ENCODE results near the gene UPF3B.
"Not testable (repeated sequence)": the region's sequence is repeated elsewhere in the genome, so short reads cannot be mapped to it uniquely, and the experiment has no call there.

The UPF3B gene

DNA sequence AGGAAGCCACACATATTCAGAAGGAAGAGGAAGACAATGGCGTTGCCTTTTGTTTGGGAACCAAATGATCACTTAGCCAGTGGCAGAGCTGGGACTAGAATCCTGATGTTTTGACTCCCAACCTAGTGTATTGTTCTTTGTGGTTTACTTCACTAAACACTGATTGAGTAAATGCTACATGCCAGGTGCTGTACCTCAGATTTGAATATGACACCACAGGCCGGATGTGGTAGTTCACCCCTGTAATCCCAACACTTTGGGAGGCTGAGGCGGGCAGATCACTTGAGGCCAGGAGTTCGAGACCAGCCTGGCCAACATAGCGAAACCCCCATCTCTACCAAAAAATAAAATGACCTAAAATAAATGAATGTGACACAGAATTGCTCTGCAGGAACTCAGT is 27.3 kb upstream of the UPF3B start:
- H3K9ac ChIP-seq (ENCODE audit: low read length), result no peak overlapping the region
- H3K9me3 ChIP-seq (ENCODE audit: control insufficient read depth, low read length), result no peaks in the 10 kb centered on the region

DNA sequence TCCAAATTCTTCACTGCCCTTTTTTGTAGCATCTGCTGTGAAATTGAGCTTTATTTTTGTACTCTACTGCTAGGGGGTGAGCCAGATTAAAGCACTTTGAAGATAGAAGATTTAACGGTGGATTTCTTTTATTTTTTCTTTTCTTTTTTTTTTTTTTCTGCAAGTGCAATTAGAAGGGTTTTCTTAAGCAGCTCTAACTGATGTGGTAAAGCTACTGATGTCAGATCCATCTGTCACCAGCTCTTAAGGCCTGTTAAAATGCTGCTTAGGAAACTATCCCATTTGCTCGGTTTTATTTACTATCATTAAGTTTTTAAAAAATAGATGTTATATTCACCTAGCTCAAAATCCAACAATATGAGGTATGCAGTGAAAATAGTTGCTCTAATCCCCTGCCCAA is 26.0 kb upstream of the UPF3B start:
- Histone ChIP-seq H3K9me3 (ENCODE audit: control insufficient read depth, low read length) (no peaks in the 10 kb centered on the region), H3K4me1 (ENCODE audit: control insufficient read depth, insufficient read depth, low read length) (no peaks in the 10 kb centered on the region), H3K27me3 (replicated peaks; ENCODE audit: control insufficient read depth, insufficient read depth, low read length) (no peaks in the 10 kb centered on the region), H3K36me3 (ENCODE audit: control insufficient read depth, insufficient read depth, low read length, severe bottlenecking) (peaks cover 21% of the 10 kb centered on the region), H3K4me3 (ENCODE audit: low read length) (no peak overlapping the region), H3K9ac (ENCODE audit: low read length) (no peak overlapping the region)
- no peak for DNase-seq (ENCODE audit: low read depth)

More for the DNA sequence above, 27.3 kb upstream of the UPF3B start:
- H3K4me1 ChIP-seq (ENCODE audit: control insufficient read depth, insufficient read depth, low read length), result no peaks in the 10 kb centered on the region
- peaks cover 21% of the 10 kb centered on the region for H3K36me3 ChIP-seq (ENCODE audit: control insufficient read depth, insufficient read depth, low read length, severe bottlenecking)
- H3K27me3 ChIP-seq (replicated peaks; ENCODE audit: control insufficient read depth, insufficient read depth, low read length), result no peaks in the 10 kb centered on the region
- no peak for DNase-seq (ENCODE audit: low read depth)
- no peak overlapping the region for H3K4me3 ChIP-seq (ENCODE audit: low read length)

DNA sequence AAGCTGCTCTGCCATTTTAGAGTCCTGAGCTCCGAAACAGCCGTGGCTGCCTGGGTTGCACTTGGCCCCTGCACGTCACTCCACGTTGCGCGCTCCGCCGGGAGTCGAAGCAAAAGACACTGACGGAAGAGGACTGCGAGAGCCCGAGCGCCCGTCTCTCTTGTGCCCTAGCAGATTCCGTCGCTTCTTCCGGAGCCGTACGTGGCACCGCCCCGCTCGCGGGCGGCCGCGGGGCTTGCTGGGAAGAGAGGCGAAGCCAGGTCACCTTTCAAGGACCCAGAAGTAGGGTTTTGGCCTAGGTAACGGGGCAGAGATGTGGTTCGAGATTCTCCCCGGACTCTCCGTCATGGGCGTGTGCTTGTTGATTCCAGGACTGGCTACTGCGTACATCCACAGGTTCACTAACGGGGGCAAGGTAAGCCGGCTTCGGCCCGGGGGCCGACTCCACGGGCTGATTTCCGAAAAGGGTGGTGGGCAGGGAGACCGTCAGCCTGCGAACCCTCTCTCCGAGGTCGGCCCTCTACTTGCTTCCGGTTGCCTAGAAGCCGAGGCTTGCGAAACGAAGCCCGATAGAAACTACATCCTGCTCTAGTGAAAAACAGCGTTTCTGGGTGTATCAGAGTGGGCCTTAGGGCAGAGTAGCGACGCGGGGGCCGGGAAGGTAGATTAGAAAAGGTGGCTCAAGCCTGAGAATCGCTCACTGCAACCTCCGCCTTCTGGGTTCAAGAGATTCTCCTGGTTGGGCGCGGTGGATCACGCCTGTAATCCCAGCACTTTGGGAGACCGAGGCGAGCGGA is 19.0 kb upstream of the UPF3B start, which contains the start of the genes NDUFA1 and RNF113A:
TSS of gene NDUFA1 (plus strand) at position 234 of the 797 bp plus-strand sequence. CDS start at position 314, 80 bp downstream.
TSS of gene RNF113A (minus strand) at position 135 of the 797 bp plus-strand sequence. CDS start at position 15, 120 bp downstream.
- Histone ChIP-seq H3K27me3 (replicated peaks; ENCODE audit: control insufficient read depth, insufficient read depth, low read length) (no peaks in the 10 kb centered on the region), H3K4me3 (ENCODE audit: low read length) (peak within 1 kb of the TSS; percentile 92), H3K4me1 (ENCODE audit: control insufficient read depth, insufficient read depth, low read length) (peaks cover 9% of the 10 kb centered on the region), H3K36me3 (ENCODE audit: control insufficient read depth, insufficient read depth, low read length, severe bottlenecking) (peaks cover 14% of the 10 kb centered on the region), H3K9me3 (ENCODE audit: control insufficient read depth, low read length) (no peaks in the 10 kb centered on the region), H3K9ac (ENCODE audit: low read length) (peak within 1 kb of the TSS; percentile 98)
- peak; percentile 86 for DNase-seq (ENCODE audit: low read depth)

DNA sequence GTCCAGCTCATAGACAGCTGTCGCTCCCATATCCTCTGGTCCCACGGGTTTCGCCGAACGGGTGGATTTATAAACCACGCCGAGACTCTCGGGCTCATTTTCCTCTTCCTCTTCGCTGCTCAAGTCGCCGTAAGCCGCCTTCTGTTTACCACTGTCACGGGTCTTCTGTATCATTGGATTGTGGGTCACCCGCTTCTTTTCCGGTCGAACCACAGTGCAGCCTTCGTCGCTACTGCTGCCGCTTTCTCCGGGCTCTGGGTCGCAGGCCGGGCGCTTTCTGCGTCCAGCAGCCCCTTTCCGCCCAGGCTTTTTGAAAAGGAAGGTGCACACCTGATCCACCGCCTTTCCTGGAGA is 18.5 kb upstream of the UPF3B start:
- Histone ChIP-seq H3K9ac (ENCODE audit: low read length) (peak overlapping the region; percentile 98), H3K27me3 (replicated peaks; ENCODE audit: control insufficient read depth, insufficient read depth, low read length) (no peaks in the 10 kb centered on the region), H3K9me3 (ENCODE audit: control insufficient read depth, low read length) (no peaks in the 10 kb centered on the region), H3K4me1 (ENCODE audit: control insufficient read depth, insufficient read depth, low read length) (peaks cover 9% of the 10 kb centered on the region), H3K4me3 (ENCODE audit: low read length) (peak overlapping the region; percentile 92), H3K36me3 (ENCODE audit: control insufficient read depth, insufficient read depth, low read length, severe bottlenecking) (peaks cover 10% of the 10 kb centered on the region)
- no peak for DNase-seq (ENCODE audit: low read depth)

DNA sequence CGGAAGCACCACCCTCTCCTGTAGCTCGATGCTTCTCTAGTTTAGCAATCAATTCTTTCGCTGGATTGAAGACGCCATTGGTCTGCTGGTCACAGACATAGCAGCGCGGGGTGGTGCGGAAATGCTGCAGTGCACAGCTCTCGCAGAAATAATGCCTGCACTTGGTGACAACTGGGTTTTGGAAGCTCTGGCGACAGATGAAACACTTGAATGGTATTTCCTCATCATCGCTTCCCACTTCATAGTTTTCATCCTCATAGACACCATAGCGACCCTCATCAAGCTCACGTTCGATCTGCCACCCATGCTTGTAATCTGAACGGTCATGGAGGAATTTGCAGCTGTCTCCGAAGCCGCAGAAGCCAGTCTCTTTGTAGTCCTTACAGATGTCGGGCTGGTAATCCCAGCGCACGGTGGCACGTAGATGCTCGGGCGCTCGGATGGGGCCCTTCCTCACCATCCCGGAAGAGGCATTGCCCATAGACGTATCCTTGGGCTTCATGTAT is 17.9 kb upstream of the UPF3B start:
- peaks cover 9% of the 10 kb centered on the region for H3K4me1 ChIP-seq (ENCODE audit: control insufficient read depth, insufficient read depth, low read length)
- H3K9ac ChIP-seq (ENCODE audit: low read length), result peak overlapping the region; percentile 98
- H3K36me3 ChIP-seq (ENCODE audit: control insufficient read depth, insufficient read depth, low read length, severe bottlenecking), result peaks cover 6% of the 10 kb centered on the region
- no peaks in the 10 kb centered on the region for H3K27me3 ChIP-seq (replicated peaks; ENCODE audit: control insufficient read depth, insufficient read depth, low read length)
- DNase-seq (ENCODE audit: low read depth), result peak; percentile 62
- H3K9me3 ChIP-seq (ENCODE audit: control insufficient read depth, low read length), result no peaks in the 10 kb centered on the region
- peak overlapping the region; percentile 92 for H3K4me3 ChIP-seq (ENCODE audit: low read length)

GRCh38 chrX:119853444-119853843 is 681 bp upstream of the UPF3B start:
- DNase-seq (ENCODE audit: low read depth), result peak; percentile 3
- no peaks in the 10 kb centered on the region for H3K9me3 ChIP-seq (ENCODE audit: control insufficient read depth, low read length)
- H3K27me3 ChIP-seq (replicated peaks; ENCODE audit: control insufficient read depth, insufficient read depth, low read length), result peaks cover 3% of the 10 kb centered on the region
- H3K4me1 ChIP-seq (ENCODE audit: control insufficient read depth, insufficient read depth, low read length), result peaks cover 3% of the 10 kb centered on the region
- H3K36me3 ChIP-seq (ENCODE audit: control insufficient read depth, insufficient read depth, low read length, severe bottlenecking), result no peaks in the 10 kb centered on the region
- H3K4me3 ChIP-seq (ENCODE audit: low read length), result peak overlapping the region; percentile 88
- H3K9ac ChIP-seq (ENCODE audit: low read length), result peak overlapping the region; percentile 87

- no peak for DNase-seq (ENCODE audit: low read depth)
These were observed 18.9 kb downstream of the UPF3B start for GRCh38 chrX:119833905-119834304.

GRCh38 chrX:119828446-119828845 is 24.3 kb downstream of the UPF3B start:
- peaks cover 13% of the 10 kb centered on the region for H3K4me1 ChIP-seq (ENCODE audit: control insufficient read depth, insufficient read depth, low read length)
- no peaks in the 10 kb centered on the region for H3K36me3 ChIP-seq (ENCODE audit: control insufficient read depth, insufficient read depth, low read length, severe bottlenecking)
- no peaks in the 10 kb centered on the region for H3K9me3 ChIP-seq (ENCODE audit: control insufficient read depth, low read length)
- no peak overlapping the region for H3K9ac ChIP-seq (ENCODE audit: low read length)
- no peak overlapping the region for H3K4me3 ChIP-seq (ENCODE audit: low read length)
- H3K27me3 ChIP-seq (replicated peaks; ENCODE audit: control insufficient read depth, insufficient read depth, low read length), result no peaks in the 10 kb centered on the region
- DNase-seq (ENCODE audit: low read depth), result no peak

More at GRCh38 chrX:119833905-119834304, 18.9 kb downstream of the UPF3B start:
- Histone ChIP-seq H3K9ac (ENCODE audit: low read length) (no peak overlapping the region), H3K27me3 (replicated peaks; ENCODE audit: control insufficient read depth, insufficient read depth, low read length) (no peaks in the 10 kb centered on the region), H3K9me3 (ENCODE audit: control insufficient read depth, low read length) (no peaks in the 10 kb centered on the region), H3K4me3 (ENCODE audit: low read length) (no peak overlapping the region), H3K36me3 (ENCODE audit: control insufficient read depth, insufficient read depth, low read length, severe bottlenecking) (peaks cover 25% of the 10 kb centered on the region), H3K4me1 (ENCODE audit: control insufficient read depth, insufficient read depth, low read length) (no peaks in the 10 kb centered on the region)

DNA sequence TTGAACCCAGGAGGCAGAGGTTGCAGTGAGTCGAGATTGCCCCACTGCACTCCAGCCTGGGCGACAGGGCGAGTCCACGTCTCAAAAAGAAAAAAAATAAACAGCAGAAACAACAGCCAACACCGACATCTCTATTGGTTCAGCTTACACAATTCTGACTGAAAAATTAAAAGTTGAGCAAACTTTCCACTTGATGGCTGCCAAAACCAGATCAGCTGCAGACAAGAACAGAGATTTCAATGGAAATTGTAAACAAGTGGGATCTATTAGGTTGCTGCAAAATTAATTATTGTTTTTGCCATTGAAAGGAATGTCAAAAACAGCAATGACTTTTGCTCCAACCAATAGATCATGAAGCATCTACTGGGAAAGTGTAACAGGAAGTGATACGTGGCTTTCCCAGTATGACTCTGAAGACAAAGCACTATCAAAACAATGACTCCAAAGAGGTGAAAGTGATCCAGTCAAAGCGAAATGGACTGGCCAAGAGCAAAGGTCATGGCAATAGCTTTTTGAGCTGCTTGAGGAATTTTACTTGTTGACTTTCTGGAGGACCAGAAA is 26.3 kb downstream of the UPF3B start:
- Histone ChIP-seq H3K4me1 (ENCODE audit: control insufficient read depth, insufficient read depth, low read length) (peaks cover 13% of the 10 kb centered on the region), H3K9ac (ENCODE audit: low read length) (no peak overlapping the region), H3K9me3 (ENCODE audit: control insufficient read depth, low read length) (no peaks in the 10 kb centered on the region), H3K4me3 (ENCODE audit: low read length) (peak overlapping the region; percentile 3), H3K27me3 (replicated peaks; ENCODE audit: control insufficient read depth, insufficient read depth, low read length) (no peaks in the 10 kb centered on the region), H3K36me3 (ENCODE audit: control insufficient read depth, insufficient read depth, low read length, severe bottlenecking) (no peaks in the 10 kb centered on the region)
- peak; percentile 1 for DNase-seq (ENCODE audit: low read depth)

DNA sequence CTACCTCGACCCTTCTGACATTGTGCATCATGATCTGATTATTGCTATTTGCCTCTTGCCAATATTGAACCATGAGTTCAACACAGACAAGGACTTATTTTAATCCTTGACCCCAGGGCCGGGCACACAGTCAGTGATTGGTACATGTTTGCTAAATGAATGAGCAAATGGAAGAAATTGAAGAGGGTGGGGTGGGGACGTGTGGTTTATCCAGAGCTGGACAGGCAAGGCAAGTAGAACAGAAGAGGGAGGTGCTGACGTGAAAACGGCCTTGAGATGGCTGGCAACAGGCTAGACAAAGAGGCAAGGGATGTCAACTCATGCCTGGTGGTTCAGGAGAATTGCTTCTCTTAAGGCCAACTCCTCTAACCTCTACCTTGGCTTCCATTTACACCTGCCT is 28.5 kb downstream of the UPF3B start:
- H3K9me3 ChIP-seq (ENCODE audit: control insufficient read depth, low read length); H3K27me3 ChIP-seq (replicated peaks; ENCODE audit: control insufficient read depth, insufficient read depth, low read length); H3K4me3 ChIP-seq (ENCODE audit: low read length); H3K9ac ChIP-seq (ENCODE audit: low read length); H3K36me3 ChIP-seq (ENCODE audit: control insufficient read depth, insufficient read depth, low read length, severe bottlenecking); DNase-seq (ENCODE audit: low read depth): not testable (repeated sequence)
- peaks cover 13% of the 10 kb centered on the region for H3K4me1 ChIP-seq (ENCODE audit: control insufficient read depth, insufficient read depth, low read length)

DNA sequence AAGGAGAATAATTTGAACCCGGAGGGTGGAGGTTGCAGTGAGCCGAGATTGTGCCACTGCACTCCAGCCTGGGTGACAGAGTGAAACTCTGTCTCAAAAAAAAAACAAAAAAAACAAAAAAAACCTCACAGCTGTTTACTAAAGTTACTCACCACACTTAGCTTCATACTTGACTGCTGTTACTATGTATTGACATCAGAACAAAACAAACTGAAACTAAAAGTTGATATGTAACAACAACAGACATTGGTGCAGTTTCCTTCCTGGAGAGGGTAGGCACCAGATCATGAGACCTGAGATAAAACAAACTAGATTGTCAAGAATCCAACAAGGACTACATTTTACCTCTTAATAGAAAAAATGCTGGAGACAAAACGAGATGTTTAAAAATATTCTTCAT is 31.1 kb downstream of the UPF3B start:
- peak; percentile 24 for DNase-seq (ENCODE audit: low read depth)
- not testable (repeated sequence) for H3K9ac ChIP-seq (ENCODE audit: low read length); H3K27me3 ChIP-seq (replicated peaks; ENCODE audit: control insufficient read depth, insufficient read depth, low read length); H3K4me3 ChIP-seq (ENCODE audit: low read length); H3K9me3 ChIP-seq (ENCODE audit: control insufficient read depth, low read length); H3K36me3 ChIP-seq (ENCODE audit: control insufficient read depth, insufficient read depth, low read length, severe bottlenecking)
- H3K4me1 ChIP-seq (ENCODE audit: control insufficient read depth, insufficient read depth, low read length), result peaks cover 11% of the 10 kb centered on the region

Measured in adipocyte (in vitro differentiated cells).